Measurements from ENCODE around the gene ANKRD13B.

DNA sequence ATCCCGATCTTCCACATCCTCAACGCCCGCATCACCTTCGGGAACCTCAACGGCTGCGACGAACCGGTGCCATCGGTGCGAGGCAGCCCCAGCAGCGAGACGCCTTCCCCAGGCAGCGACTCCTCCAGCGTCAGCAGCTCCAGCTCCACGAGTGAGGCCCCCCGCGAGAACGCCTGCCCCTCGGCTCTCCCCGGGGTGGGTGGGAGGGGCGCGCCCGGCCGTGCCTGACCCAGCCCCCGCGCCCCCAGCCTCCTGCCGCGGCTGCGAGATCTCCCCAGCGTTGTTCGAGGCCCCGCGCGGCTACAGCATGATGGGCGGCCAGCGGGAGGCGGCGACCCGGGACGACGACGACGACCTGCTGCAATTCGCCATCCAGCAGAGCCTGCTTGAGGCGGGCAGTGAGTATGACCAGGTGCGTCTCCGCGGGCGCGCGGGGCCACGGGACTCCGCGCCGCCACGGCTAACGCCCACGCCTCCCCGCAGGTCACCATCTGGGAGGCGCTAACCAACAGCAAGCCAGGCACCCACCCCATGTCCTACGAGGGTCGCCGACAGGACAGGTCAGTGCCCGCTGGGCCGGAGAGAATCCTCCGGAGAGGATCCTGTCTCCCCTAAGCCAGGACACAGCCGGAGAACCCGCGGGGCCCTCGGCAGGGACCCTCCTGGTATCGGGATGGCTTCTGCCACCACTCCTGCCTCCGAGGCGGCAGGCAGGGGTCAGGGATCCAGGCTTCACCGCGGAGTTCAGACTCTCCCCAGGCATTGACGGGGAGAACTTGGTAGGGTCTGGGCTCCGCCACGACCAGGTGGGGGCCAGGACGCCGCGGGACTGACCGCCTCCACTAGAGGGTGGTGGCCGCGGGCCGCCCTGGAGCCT, 19.7 kb downstream of the ANKRD13B start:
- TF ChIP-seq, protein P1, sequence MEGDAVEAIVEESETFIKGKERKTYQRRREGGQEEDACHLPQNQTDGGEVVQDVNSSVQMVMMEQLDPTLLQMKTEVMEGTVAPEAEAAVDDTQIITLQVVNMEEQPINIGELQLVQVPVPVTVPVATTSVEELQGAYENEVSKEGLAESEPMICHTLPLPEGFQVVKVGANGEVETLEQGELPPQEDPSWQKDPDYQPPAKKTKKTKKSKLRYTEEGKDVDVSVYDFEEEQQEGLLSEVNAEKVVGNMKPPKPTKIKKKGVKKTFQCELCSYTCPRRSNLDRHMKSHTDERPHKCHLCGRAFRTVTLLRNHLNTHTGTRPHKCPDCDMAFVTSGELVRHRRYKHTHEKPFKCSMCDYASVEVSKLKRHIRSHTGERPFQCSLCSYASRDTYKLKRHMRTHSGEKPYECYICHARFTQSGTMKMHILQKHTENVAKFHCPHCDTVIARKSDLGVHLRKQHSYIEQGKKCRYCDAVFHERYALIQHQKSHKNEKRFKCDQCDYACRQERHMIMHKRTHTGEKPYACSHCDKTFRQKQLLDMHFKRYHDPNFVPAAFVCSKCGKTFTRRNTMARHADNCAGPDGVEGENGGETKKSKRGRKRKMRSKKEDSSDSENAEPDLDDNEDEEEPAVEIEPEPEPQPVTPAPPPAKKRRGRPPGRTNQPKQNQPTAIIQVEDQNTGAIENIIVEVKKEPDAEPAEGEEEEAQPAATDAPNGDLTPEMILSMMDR (IDR thresholded peaks at IDR 0.05; ENCODE audit: low read depth, low read length): no peak
- no peak for TF ChIP-seq EZH2phosphoT487 (IDR thresholded peaks at IDR 0.05; ENCODE audit: low read depth)
